PC-3 (cell line): Measurements from ENCODE around the gene DENND2C.

ENCODE experiments used
- EZH2 ChIP-seq: fragments of 300-600 bp; sonication (generic); IDR thresholded peaks from one replicate; pipeline ENCODE4 v1.6.1; 2017; ENCODE audit warnings: antibody characterized with exemption, mild to moderate bottlenecking, low read length; ENCODE audit not compliant: unreplicated experiment
- TF ChIP-seq, protein P1 (sequence below): fragments of 300-600 bp; sonication (generic); conservative IDR thresholded peaks from 2 replicates; pipeline ENCODE4 v1.5.1; 2017; ENCODE audit warnings: antibody characterized with exemption, low read depth, mild to moderate bottlenecking, low read length

DNA sequence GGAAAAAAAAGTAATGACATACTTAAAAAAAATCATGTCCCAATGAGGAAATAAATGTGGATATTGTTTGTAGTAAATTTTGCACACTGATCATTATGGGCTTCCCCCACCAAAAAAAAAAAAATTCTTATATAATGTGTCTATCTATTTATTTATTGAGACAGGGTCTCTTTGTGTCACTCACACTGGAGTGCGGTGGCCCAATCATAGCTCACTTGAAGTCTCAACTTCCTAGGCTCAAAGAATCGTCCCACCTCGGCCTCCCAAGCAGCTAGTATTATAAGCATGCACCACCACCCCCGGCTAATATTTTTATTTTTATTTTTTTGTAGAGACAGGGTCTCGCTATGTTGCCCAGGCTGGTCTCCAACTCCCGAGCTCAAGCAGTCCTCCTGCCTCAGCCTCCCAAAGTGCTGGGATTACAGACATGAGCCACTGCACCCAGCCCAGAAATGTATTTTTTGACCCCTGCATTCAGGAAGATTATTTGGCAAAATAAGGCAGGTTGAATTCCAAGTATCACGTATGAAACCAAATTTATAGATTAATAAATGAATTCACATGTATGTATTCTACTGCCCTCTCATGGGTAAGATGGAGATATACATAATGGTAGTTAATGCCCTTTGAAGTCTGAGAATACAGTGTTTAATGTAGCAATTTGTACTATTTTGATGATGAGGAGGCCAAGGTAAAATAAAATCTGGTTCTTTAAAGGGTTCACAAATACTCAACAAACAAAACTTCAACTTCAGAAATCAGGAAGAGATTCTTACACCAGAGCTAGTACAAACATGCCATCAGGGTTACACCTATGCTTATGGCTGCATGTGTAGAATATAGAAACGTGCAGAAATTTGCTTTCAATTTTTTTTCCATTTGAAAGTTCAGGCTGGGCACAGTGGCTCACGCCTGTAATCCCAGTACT is 1.4 kb upstream of the DENND2C start:
- TF ChIP-seq, protein P1, sequence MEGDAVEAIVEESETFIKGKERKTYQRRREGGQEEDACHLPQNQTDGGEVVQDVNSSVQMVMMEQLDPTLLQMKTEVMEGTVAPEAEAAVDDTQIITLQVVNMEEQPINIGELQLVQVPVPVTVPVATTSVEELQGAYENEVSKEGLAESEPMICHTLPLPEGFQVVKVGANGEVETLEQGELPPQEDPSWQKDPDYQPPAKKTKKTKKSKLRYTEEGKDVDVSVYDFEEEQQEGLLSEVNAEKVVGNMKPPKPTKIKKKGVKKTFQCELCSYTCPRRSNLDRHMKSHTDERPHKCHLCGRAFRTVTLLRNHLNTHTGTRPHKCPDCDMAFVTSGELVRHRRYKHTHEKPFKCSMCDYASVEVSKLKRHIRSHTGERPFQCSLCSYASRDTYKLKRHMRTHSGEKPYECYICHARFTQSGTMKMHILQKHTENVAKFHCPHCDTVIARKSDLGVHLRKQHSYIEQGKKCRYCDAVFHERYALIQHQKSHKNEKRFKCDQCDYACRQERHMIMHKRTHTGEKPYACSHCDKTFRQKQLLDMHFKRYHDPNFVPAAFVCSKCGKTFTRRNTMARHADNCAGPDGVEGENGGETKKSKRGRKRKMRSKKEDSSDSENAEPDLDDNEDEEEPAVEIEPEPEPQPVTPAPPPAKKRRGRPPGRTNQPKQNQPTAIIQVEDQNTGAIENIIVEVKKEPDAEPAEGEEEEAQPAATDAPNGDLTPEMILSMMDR = peak; percentile 68
- TF ChIP-seq EZH2 = no peak
